SHP77 treated with DMSO at 0.1 percent for 48 hours (cell line): ENCODE data around the gene PROSER3.
"Not testable (repeated sequence)": the region's sequence is repeated elsewhere in the genome, so short reads cannot be mapped to it uniquely, and the experiment has no call there.

ENCODE experiments used
- DNase-seq: peaks from one replicate; lab custom pipeline; 2025; lab: John Stamatoyannopoulos, UW

PROSER3 gene

GRCh38 chr19:35722897-35723296 is 35.1 kb upstream of the PROSER3 start:
- DNase-seq, result no peak

- no peak for DNase-seq
Observed at GRCh38 chr19:35723671-35724070, 34.3 kb upstream of the PROSER3 start.

- not testable (repeated sequence) for DNase-seq
Observed at GRCh38 chr19:35724132-35724531, 33.8 kb upstream of the PROSER3 start.

GRCh38 chr19:35724560-35724959 is 33.4 kb upstream of the PROSER3 start:
- no peak for DNase-seq

- no peak for DNase-seq
Observed at GRCh38 chr19:35725216-35725861, 32.6 kb upstream of the PROSER3 start.

- DNase-seq, result no peak
Observed at GRCh38 chr19:35727053-35727955, 30.7 kb upstream of the PROSER3 start.

- no peak for DNase-seq
Observed at GRCh38 chr19:35727956-35728706, 29.8 kb upstream of the PROSER3 start.

- no peak for DNase-seq
Observed at GRCh38 chr19:35729021-35729420, 29.0 kb upstream of the PROSER3 start.

- no peak for DNase-seq
Observed at GRCh38 chr19:35729763-35730162, 28.2 kb upstream of the PROSER3 start.

GRCh38 chr19:35730326-35730725 is 27.6 kb upstream of the PROSER3 start:
- no peak for DNase-seq

- no peak for DNase-seq
Observed at GRCh38 chr19:35731353-35731752, 26.6 kb upstream of the PROSER3 start.

GRCh38 chr19:35731779-35732405 is 26.1 kb upstream of the PROSER3 start:
- no peak for DNase-seq

- no peak for DNase-seq
Observed at GRCh38 chr19:35732540-35733179, 25.3 kb upstream of the PROSER3 start.

- no peak for DNase-seq
Observed at GRCh38 chr19:35733180-35734125, 24.5 kb upstream of the PROSER3 start.

GRCh38 chr19:35734273-35734672 is 23.7 kb upstream of the PROSER3 start:
- DNase-seq, result no peak

GRCh38 chr19:35734889-35735288 is 23.1 kb upstream of the PROSER3 start:
- DNase-seq, result no peak

- DNase-seq, result no peak
Observed at GRCh38 chr19:35736913-35737886, 20.8 kb upstream of the PROSER3 start.

- no peak for DNase-seq
Observed at GRCh38 chr19:35738021-35738886, 19.7 kb upstream of the PROSER3 start.
